ENCODE data around the gene RBM4B. TPM values are rescaled to one million over a fixed set of nuclear protein-coding genes. Genes with fewer than 3 reads are reported as not detected.
"Not testable (repeated sequence)": the region's sequence is repeated elsewhere in the genome, so short reads cannot be mapped to it uniquely, and the experiment has no call there.

Gene RBM4B
- total RNA-seq, 1 experiment from 2014 or later: 14.1 TPM

GRCh38 chr11:66725647-66726046 lies 48.0 kb upstream of the RBM4B start (continued):
- TF ChIP-seq NR3C1 (CRISPR knock-in tag; conservative IDR thresholded peaks at IDR 0.05; ENCODE audit: low read depth) (no peak), RELA (CRISPR knock-in tag; IDR thresholded peaks at IDR 0.05; ENCODE audit: borderline replicate concordance) (no peak)

DNA sequence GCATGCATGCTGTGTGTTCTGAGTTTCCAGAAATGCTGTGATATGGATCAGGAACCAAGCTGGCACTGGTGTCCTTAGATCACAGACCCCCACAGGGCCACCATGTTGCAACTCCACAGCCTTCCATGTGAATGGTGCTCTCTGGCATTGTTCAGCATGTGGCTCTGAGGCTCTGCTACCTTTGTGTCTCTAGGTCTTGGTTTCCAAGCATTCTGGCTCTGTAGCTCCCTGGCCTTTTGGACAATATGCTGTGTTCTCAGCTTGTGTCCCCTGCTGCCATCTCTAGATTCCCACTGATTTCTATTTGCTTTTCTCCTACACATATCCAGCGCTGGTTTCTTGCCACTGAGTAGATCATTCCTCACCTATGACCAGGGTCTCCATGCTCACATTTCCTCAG lies 47.4 kb upstream of the RBM4B start:
- DNase-seq (ENCODE audit: low spot score) (no peak), ATAC-seq (no peak)
- Mint-ChIP-seq H3K9me3 (no peaks in the 10 kb centered on the region), H3K27ac (no peak overlapping the region), H3K4me3 (no peak overlapping the region), H3K4me1 (peaks cover 43% of the 10 kb centered on the region), H3K36me3 (no peaks in the 10 kb centered on the region), H3K27me3 (ENCODE audit: low read depth) (peaks cover 39% of the 10 kb centered on the region)
- no peak for TF ChIP-seq FOXP1 (CRISPR knock-in tag; IDR thresholded peaks at IDR 0.05; ENCODE audit: borderline replicate concordance)
- no peak for TF ChIP-seq NR1H2 (CRISPR knock-in tag; IDR thresholded peaks at IDR 0.05)
- TF ChIP-seq ARID4B (CRISPR knock-in tag; IDR thresholded peaks at IDR 0.05; ENCODE audit: borderline replicate concordance): no peak
- TF ChIP-seq EMX1 (CRISPR knock-in tag; IDR thresholded peaks at IDR 0.05): no peak
- TF ChIP-seq, protein P1, sequence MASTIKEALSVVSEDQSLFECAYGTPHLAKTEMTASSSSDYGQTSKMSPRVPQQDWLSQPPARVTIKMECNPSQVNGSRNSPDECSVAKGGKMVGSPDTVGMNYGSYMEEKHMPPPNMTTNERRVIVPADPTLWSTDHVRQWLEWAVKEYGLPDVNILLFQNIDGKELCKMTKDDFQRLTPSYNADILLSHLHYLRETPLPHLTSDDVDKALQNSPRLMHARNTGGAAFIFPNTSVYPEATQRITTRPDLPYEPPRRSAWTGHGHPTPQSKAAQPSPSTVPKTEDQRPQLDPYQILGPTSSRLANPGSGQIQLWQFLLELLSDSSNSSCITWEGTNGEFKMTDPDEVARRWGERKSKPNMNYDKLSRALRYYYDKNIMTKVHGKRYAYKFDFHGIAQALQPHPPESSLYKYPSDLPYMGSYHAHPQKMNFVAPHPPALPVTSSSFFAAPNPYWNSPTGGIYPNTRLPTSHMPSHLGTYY (CRISPR knock-in tag; IDR thresholded peaks at IDR 0.05): no peak
- no peak for TF ChIP-seq GRHL2 (CRISPR knock-in tag; IDR thresholded peaks at IDR 0.05; ENCODE audit: insufficient replicate concordance, severe bottlenecking)
- TF ChIP-seq, protein P2, sequence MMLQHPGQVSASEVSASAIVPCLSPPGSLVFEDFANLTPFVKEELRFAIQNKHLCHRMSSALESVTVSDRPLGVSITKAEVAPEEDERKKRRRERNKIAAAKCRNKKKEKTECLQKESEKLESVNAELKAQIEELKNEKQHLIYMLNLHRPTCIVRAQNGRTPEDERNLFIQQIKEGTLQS (CRISPR knock-in tag; conservative IDR thresholded peaks at IDR 0.05): no peak
- TF ChIP-seq OVOL2 (CRISPR knock-in tag; IDR thresholded peaks at IDR 0.05; ENCODE audit: borderline replicate concordance): no peak
- TF ChIP-seq NFE2L1 (CRISPR knock-in tag; IDR thresholded peaks at IDR 0.05): no peak
- TF ChIP-seq ZNF121 (CRISPR knock-in tag; IDR thresholded peaks at IDR 0.05): no peak
- POLR2A ChIA-PET: no interaction called here
- CTCF ChIA-PET: interaction anchor here (0.5 kb wide), 1 partner anchor 430 kb away, joined by 4 read pairs; no protein-coding TSS in a partner anchor

DNA sequence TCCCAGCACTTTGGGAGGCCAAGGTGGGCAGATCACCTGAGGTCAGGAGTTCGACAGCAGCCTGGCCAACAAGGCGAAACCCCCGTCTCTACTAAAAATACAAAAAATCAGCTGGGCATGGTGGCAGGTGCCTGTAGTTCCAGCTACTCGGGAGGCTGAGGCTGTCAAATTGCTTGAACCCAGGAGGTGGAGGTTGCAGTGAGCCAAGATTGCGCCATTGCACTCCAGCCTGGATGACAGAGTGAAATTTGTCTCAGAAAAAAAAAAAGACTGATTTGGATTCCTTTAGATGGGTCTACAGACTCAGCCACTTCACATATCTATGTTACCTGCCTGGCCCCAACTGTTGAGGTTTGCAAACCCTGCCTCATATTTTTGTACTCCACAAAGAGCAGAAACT lies 46.5 kb upstream of the RBM4B start:
- H3K9me3 Mint-ChIP-seq; H3K27ac Mint-ChIP-seq; POLR2A ChIA-PET; H3K4me3 Mint-ChIP-seq; H3K36me3 Mint-ChIP-seq; ATAC-seq; DNase-seq (ENCODE audit: low spot score): not testable (repeated sequence)
- Mint-ChIP-seq H3K4me1 (peaks cover 52% of the 10 kb centered on the region), H3K27me3 (ENCODE audit: low read depth) (peaks cover 29% of the 10 kb centered on the region)
- CTCF ChIA-PET: interaction anchor here (0.6 to 1.3 kb wide), 2 partner anchors 19 to 224 kb away, joined by 3 read pairs; no protein-coding TSS in a partner anchor

GRCh38 chr11:66723693-66724092 lies 46.0 kb upstream of the RBM4B start:
- TF ChIP-seq, protein P3, sequence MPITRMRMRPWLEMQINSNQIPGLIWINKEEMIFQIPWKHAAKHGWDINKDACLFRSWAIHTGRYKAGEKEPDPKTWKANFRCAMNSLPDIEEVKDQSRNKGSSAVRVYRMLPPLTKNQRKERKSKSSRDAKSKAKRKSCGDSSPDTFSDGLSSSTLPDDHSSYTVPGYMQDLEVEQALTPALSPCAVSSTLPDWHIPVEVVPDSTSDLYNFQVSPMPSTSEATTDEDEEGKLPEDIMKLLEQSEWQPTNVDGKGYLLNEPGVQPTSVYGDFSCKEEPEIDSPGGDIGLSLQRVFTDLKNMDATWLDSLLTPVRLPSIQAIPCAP (CRISPR knock-in tag; IDR thresholded peaks at IDR 0.05): no peak
- no peak for TF ChIP-seq FOXP1 (CRISPR knock-in tag; IDR thresholded peaks at IDR 0.05; ENCODE audit: borderline replicate concordance)
- no peak for TF ChIP-seq TEAD1 (CRISPR knock-in tag; IDR thresholded peaks at IDR 0.05)
- TF ChIP-seq NFYB (CRISPR knock-in tag; conservative IDR thresholded peaks at IDR 0.05; ENCODE audit: low read depth): no peak
- no peak for TF ChIP-seq OVOL2 (CRISPR knock-in tag; IDR thresholded peaks at IDR 0.05; ENCODE audit: borderline replicate concordance)
- TF ChIP-seq ZNF263 (CRISPR knock-in tag; IDR thresholded peaks at IDR 0.05; ENCODE audit: low read depth): no peak
- no peak for TF ChIP-seq NFE2L1 (CRISPR knock-in tag; IDR thresholded peaks at IDR 0.05)
- TF ChIP-seq ZMAT4 (CRISPR knock-in tag; IDR thresholded peaks at IDR 0.05): no peak
- TF ChIP-seq MYBL2 (CRISPR knock-in tag; IDR thresholded peaks at IDR 0.05): no peak
- TF ChIP-seq IRF2 (CRISPR knock-in tag; IDR thresholded peaks at IDR 0.05; ENCODE audit: borderline replicate concordance, low read depth): no peak
- TF ChIP-seq ZNF425 (CRISPR knock-in tag; conservative IDR thresholded peaks at IDR 0.05): no peak
- peaks cover 53% of the 10 kb centered on the region for H3K4me1 Mint-ChIP-seq
- H3K36me3 Mint-ChIP-seq: no peaks in the 10 kb centered on the region
- H3K27me3 Mint-ChIP-seq (ENCODE audit: low read depth): peaks cover 24% of the 10 kb centered on the region
- no peaks in the 10 kb centered on the region for H3K9me3 Mint-ChIP-seq
- H3K27ac Mint-ChIP-seq: no peak overlapping the region
- ChIA-PET CTCF (interaction anchor here (0.6 to 1.3 kb wide), 2 partner anchors 19 to 224 kb away, joined by 3 read pairs; no protein-coding TSS in a partner anchor), POLR2A (no interaction called here)
- no peak for DNase-seq (ENCODE audit: low spot score)
- ATAC-seq: no peak
- H3K4me3 Mint-ChIP-seq: no peak overlapping the region

Measured in WTC11 (cell line).